Measurements from ENCODE around the gene NAPSA.
"Not testable (repeated sequence)": the region's sequence is repeated elsewhere in the genome, so short reads cannot be mapped to it uniquely, and the experiment has no call there.

NAPSA gene

GRCh38 chr19:50358483-50359327 lies 6.7 kb downstream of the NAPSA start:
- no peak for DNase-seq (ENCODE audit: low read depth)

GRCh38 chr19:50357178-50358100 lies 8.0 kb downstream of the NAPSA start:
- DNase-seq (ENCODE audit: low read depth): peak; percentile 53

DNA sequence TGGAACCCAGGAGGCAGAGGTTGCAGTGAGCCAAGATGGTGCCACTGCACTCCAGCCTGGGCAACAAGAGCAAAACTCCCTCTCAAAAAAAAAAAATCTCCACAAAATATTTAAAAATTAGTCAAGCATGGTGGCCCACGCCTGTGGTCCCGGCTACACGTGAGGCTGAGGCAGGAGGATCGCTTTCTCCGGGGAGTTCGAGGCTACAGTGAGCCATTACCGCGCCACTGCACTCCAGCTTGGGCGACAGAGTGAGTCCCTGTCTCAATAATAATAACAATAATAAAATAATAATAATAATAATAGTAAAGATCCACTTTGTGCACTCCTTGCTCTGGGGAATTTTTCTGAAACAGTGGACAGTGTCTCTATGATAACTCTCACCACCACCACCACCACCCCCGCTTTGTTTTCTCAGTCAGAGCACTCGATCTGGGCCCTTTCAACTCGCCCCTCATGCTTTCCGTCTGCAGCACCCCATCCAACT lies 8.7 kb downstream of the NAPSA start:
- DNase-seq (ENCODE audit: low read depth): no peak

DNA sequence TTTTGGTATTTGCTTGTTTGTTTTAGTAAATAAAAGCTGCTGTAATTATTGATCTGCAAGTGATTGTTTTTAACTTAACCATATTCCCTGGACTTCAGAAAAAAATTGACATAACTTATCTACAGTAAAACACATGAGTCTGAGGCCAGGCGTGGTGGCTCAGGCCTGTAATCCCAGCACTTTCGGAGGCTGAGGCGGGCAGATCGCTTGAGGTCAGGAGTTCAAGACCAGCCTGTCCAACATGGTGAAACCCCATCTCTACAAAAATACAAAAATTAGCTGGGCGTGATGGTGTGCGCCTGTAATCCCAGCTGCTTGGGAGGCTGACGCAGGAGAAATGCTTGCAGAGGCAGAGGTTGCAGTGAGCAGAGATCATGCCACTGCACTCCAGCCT lies 12.0 kb downstream of the NAPSA start:
- DNase-seq (ENCODE audit: low read depth): not testable (repeated sequence)

DNA sequence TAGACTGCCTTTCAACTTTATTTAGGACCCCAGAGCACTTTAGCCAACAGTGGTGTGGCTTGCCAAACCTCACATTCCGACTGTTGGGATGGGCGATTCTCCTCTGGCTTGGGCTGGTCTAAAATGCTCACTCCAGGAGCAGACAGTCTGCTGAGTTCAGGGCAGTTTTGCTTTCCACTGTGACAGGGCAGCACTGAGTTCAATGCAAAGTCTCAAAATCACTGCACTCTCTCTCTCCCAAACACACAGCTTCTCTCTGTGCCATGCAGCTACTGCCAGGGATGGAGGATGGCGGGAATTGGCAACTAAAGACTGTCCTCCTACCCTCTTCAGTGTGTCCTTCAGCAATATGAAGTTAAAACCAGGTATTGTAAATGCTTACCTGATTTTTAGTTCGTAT lies 13.2 kb downstream of the NAPSA start:
- no peak for DNase-seq (ENCODE audit: low read depth)

DNA sequence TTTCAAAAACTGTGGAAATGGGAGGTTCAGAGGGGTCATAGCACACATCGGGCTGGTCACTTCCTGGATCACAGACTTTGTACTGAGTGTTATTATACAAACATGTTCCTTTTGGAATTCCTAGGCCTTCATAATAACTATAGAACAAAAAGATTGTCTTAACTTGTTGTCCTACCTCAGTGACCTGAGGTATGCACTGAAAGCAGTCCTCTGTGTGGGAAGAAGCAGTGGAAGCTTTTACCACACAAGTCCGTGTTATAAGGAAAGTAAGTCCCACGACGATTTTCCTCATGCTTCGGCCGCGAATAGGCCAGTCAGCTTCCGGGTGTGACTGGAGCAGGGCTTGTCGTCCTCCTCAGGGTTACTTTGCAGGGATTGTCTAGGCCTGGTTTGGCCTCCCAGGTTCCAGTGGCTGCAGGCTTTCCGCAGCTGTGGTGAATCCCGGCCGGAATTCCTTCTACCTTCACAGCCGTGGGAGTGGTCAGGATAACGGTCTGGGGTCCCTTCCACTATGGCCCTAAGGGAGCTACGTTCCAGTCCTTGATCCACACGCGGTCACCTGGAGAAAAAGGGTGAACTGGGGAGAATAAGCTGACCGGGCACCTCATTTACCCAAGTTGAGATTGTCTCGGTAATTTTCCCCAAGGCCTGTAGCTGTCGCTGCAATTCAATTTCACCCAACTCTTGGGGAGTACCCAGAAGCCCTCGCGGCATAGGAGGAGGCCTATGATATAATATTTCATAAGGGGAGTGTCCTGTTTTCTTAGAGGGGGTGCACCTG lies 16.0 kb downstream of the NAPSA start:
- no peak for DNase-seq (ENCODE audit: low read depth)

DNA sequence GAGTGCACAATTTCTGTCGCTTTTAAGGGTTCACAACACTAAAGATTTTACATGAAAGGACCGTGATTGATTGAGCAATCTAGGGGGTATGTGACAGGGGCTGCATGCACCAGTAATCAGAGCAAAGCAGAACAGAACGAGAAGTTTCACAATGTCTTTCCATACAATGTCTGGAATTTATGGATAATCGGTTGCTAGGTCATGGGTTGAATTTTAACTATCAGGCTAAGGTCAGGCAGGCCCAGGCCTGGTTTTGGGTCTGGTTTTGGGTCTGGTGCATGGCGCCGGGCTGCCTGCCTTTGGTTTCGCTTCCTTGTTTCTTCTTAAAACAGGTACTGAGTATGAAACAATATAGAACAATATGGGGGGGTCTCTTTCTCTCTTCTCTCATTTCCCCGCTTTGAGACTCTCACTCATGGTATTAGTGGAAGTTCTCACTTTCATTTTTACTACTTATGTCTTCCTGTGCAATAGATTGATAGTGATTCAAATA lies 18.3 kb downstream of the NAPSA start:
- not testable (repeated sequence) for DNase-seq (ENCODE audit: low read depth)

GRCh38 chr19:50344661-50345318 lies 20.6 kb downstream of the NAPSA start:
- DNase-seq (ENCODE audit: low read depth): no peak

DNA sequence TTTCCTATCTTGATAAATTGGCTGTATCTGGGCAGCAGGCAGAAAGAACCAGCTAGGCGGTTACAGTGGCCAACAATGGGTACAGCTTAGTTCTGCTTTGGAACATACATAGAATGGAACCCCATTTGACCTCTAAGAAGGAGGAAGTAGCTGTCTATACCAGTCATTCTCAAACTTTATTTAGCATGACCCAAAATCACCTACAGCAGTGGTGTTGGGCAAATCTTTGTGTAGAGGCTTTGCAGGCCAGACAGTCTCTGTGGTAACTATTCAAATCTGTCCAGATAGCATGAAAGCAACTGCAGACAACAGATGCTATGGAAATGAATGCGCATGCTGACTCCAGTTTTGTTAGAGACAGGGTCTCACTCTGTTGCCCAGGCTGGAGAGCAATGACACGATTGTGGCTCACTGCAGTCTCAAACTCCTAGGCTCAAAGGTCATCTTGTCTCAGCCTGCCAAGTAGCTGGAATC lies 24.3 kb downstream of the NAPSA start:
- no peak for DNase-seq (ENCODE audit: low read depth)

GRCh38 chr19:50340331-50340730 lies 25.1 kb downstream of the NAPSA start:
- no peak for DNase-seq (ENCODE audit: low read depth)

DNA sequence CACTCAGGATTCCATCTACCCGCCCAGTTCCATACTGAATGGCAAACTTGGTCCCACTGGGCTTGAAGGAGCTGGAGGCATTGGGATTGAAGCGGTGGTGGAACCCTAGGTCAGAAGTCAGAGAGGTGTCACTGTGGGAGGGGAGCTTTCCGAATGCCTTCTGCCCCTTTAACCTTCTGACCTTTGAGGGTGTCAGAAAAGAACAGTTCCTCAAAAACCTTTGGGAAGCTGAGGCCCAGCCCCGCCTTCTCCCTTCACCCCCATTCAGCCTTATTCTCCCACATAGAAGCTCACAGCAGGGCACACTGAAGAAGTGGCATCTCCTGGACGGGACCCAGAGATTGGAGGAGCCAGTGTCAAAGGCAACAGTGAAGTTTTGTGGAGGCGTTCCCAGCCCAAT lies 28.4 kb downstream of the NAPSA start:
- DNase-seq (ENCODE audit: low read depth): not testable (repeated sequence)

DNA sequence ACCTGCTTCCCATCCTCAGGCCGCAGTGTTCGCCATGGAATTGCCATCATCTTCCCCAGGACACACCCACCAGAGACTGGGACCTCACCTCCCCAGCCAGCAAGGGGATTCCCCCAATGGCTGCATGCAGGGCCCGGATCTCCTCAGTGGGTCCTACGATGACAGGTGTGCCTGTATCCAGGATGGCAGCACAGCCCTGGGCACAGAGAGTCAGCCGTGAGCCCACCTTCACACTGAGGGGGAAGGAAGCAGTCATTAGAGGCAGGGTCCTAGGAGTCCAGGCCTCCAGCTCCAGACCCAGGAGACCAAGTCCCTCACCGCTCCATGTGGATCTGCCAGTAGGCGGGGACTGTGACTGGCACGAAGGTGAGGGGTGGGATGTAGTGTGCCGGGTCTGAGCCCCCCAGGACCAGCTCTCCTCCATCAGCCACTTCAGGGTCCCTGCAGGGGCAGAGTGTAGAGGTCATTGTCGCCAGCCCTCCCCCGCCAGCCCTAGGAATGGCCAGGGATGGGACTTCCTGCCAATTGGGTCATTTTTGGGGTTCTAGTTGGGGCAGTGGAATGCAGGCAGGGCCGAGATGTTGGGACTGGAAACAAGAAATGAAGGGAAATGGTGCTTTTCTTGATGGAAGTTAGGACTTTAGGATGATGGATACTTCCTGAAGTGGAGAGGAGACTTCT lies 30.6 kb downstream of the NAPSA start:
- no peak for DNase-seq (ENCODE audit: low read depth)

GRCh38 chr19:50333737-50334617 lies 31.5 kb downstream of the NAPSA start:
- DNase-seq (ENCODE audit: low read depth): no peak

DNA sequence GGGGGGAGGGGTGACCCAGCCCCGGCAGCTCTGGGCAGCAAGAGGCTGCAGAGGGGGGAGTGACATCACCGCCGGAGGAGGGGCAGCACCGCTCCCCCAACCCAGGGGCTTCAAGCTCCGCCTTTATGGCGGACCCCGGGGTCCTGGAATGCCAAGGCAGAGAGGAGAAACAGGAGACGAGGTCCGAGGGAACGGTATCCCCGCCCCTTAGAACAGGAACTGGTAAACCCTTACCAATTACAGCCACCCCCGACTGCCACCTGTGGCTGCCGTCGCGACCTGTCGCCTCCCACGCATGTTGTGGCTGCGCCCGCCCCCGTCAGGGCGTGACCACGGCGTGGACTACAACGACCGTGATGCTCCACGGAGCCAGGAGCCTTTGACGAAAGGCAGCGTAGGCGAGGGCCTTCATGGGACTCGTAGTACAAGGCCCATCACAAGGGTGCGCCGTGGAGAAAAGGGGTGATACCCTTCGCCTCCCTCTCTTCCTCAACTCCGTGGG lies 32.2 kb downstream of the NAPSA start:
- peak; percentile 89 for DNase-seq (ENCODE audit: low read depth)

DNA sequence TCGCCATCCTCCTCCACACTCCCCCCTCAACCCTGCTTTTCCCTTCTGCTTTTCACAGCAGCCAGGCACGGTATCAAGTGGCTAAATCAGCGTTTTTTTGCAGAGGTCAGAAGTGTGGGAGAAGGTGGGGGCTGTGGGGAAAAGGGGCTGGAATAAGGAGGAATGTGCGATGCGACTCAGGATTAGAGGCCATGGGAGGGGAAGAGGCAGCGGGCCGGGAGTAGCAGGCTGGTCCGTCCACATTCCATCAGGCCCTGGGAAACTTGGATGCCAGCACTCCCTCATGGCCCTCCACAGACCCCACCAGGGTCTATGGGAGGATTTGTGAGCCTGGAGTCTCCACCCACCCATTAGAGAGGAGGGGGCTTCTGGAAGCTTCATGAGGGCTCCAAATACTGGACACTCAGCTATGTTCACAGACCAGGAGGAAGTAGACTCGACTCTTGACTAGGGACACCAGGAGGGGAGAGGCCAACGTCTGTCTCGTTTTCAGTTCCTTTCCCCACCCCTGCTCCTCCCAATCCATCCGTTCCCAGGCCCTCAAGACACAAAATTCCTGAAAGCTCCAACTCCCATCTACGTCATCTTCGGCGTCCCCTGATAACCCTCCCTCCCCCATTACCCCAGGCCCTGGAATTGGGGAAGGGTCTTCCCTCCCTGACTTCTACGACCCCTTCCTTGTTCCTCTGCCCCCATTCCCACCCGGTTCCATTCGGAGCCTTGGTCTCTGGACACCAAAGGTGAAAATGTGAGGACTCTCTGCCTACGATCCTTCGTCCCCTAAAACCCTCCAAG lies 33.0 kb downstream of the NAPSA start:
- DNase-seq (ENCODE audit: low read depth): no peak

DNA sequence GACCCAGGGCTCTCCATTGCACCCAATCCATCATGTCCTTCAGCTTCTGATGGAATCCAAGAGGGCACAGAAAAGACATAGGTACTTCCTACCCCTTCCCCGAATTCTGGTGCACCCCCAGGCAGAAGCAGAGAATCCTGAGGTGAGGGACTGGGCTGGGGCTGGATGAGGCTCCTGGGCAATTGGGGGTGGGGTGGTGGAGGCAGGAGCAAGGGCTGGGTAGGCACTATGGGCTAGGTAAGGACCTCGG lies 33.5 kb downstream of the NAPSA start:
- no peak for DNase-seq (ENCODE audit: low read depth)

- no peak for DNase-seq (ENCODE audit: low read depth)
These were observed 34.0 kb downstream of the NAPSA start for GRCh38 chr19:50331221-50331993.

Data from iris pigment epithelial cell (primary cell).